ENCODE results near the gene ALPI. TPM values are rescaled to one million over a fixed set of nuclear protein-coding genes. Genes with fewer than 3 reads are reported as not detected.
"Not testable (repeated sequence)": the region's sequence is repeated elsewhere in the genome, so short reads cannot be mapped to it uniquely, and the experiment has no call there.

Gene ALPI
- total RNA-seq, 2 experiments from 2014 or later, result not detected

DNA sequence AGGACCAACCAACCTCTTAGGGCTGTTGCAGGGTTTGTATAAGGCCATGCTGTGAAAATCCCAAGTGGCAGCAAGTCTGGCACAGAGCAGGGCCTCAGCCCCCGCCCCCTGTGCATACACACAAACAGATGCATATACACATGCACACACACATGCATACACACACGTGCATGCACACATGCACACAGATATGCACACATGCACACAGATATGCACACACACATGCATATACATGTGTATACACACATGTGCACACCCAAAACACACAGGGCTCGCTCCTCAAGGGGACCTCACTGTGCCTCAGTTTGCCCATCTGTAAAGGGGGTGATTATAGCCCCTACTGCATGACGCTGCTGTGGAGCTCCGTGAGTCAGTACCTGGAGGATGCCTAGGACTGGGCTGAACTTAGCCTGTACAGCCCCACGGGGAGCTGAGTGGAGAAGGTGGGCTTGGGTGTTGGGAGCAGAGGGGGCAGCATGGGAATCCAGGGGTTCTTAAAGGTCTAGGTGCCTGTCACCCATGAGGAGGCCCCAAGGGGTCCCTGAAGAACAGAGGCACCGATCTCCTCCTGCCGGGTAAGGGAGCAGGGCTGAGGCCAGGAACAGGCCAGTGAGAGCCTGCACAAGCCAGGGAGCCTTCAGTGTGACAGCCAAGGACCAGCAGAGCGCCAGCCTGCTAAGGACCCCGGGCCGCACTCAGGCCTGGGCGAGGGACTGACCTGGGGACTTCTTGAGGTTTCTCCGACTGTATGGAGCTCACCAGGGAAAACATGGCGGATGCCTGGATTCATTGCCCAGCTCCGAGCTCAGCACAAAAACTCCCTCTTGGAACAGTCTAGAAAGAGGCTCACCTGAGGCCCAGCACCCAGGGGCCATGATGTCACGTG, 24.0 kb upstream of the ALPI start:
- no peak for DNase-seq
- Mint-ChIP-seq H3K4me3 (no peak overlapping the region), H3K27ac (no peak overlapping the region), H3K27me3 (ENCODE audit: low read depth) (no peaks in the 10 kb centered on the region), H3K9me3 (no peaks in the 10 kb centered on the region), H3K36me3 (ENCODE audit: low read depth) (no peaks in the 10 kb centered on the region), H3K4me1 (ENCODE audit: low read depth) (no peaks in the 10 kb centered on the region)
- intact Hi-C loops (cut with micrococcal nuclease), result no loop called here
- CTCF ChIA-PET, result no interaction called here

DNA sequence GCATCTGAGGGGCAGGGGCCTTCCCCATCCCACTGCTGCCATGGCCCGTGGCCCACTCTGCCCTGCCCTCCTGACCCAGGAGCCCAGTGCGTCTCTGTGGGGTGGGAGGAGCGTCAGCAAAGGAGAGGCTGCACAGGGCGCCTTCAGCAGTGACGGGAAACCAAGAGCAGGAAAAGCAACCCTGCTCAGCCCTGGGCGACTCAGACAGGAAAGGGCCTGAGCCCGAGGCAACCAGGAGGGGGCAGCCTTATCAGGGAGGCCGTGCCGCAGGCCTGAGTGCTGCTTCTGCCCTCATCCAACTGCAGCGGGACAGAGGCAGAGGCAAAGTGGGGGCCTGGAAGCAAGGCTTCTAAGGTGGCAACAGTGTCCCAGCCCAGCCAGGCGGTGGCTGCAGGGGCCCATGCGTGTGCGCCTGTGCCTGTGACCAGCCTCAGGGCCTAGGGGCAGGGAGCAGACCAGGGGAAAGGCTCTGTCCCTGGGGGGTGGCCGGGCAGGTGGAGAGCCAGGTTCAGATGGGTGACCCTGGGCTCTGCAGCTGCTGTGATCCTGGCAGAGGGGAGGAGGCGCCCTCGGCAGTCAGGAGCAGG, 23.3 kb upstream of the ALPI start:
- Mint-ChIP-seq H3K4me3 (no peak overlapping the region), H3K9me3 (no peaks in the 10 kb centered on the region), H3K36me3 (ENCODE audit: low read depth) (no peaks in the 10 kb centered on the region), H3K27me3 (ENCODE audit: low read depth) (no peaks in the 10 kb centered on the region), H3K4me1 (ENCODE audit: low read depth) (no peaks in the 10 kb centered on the region), H3K27ac (no peak overlapping the region)
- intact Hi-C loops (cut with micrococcal nuclease), result no loop called here
- no peak for DNase-seq
- CTCF ChIA-PET, result no interaction called here

DNA sequence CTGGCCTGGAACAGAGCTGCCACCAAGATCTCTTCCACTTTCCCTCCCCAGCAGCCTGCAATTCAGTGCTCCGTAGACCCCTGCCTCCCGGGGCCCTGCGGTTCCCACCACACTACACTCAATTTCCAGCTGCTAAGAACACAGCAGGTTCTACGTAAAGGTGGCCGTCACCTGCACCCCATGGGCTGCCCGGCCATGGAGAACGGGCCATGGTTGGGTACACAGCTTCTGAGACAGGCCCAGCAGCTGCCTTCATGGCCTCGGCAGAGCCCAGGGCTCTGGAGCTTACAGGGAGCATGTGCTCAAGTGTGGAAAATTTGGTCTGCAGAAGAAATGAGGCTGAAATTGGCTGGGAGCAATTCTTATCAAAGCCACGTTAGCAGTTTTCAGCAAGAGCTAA, 22.3 kb upstream of the ALPI start:
- intact Hi-C loops (cut with micrococcal nuclease); H3K4me1 Mint-ChIP-seq (ENCODE audit: low read depth); H3K36me3 Mint-ChIP-seq (ENCODE audit: low read depth); H3K9me3 Mint-ChIP-seq; CTCF ChIA-PET; H3K27ac Mint-ChIP-seq; DNase-seq; H3K27me3 Mint-ChIP-seq (ENCODE audit: low read depth); H3K4me3 Mint-ChIP-seq: not testable (repeated sequence)

DNA sequence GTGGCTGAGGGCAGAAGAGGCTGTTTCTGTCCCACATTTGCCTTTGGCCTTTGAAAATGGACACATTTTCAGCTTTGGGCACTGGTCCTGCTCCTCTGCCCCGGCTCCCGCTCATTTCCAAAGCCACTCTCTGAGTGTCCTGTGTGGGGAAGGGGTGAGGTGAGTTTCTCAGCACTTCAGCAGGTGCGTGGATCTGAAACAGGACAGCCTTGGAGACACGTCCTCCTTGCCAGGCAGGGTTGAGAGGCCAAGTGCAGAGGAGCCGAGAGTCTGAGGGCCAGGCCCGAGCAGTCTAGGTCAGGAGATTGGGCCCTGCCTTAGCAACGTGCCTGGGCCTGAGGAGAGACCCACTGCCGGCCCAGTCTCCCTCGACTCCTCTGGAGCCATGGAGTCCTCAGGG, 21.9 kb upstream of the ALPI start:
- CTCF ChIA-PET, result interaction anchor here (1.8 kb wide), 1 partner anchor 10 kb away, joined by 4 read pairs; no protein-coding TSS in a partner anchor
- no peaks in the 10 kb centered on the region for H3K27me3 Mint-ChIP-seq (ENCODE audit: low read depth)
- no peaks in the 10 kb centered on the region for H3K36me3 Mint-ChIP-seq (ENCODE audit: low read depth)
- no peak for DNase-seq
- H3K27ac Mint-ChIP-seq, result no peak overlapping the region
- H3K4me1 Mint-ChIP-seq (ENCODE audit: low read depth), result no peaks in the 10 kb centered on the region
- H3K4me3 Mint-ChIP-seq, result no peak overlapping the region
- intact Hi-C loops (cut with micrococcal nuclease), result no loop called here
- H3K9me3 Mint-ChIP-seq, result no peaks in the 10 kb centered on the region

DNA sequence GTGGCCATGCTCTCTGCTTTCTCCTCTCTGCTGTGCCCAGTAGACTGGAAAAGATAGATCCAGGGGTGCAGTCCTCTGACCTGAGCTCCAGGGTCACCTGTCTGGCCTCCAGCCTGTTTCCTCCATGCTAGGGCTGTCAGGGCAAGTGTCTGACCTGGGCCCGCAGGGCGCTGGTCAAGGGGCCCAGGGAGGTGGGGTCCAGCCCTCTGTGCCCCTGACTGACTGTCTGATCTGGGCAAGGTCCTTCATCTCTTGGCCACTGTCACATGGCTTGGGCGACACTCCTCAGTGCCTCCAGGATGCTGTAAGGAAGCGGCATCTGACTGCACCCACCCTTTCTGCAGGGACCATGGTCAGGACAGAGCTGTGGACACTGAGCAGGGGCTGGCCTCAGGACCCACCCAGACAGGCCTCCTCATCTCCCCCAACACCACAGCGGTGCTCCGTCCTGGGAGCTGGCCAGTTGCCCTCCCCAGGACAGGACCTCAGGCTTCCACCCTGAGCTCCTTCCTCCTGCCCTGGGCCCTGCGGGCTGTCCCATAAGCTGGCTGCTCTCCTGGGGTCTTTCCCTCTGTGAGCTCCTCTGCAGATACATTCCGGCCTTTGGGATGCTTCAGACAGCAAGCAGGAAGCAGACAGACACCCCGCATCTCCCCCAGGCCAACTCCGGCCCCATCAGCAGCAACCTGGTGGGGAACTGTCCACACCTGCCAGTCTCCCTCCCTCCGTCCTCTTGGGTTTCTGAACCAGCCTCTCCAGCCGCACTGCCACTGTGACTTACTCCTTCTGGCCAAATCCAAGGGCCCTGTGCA, 21.2 kb upstream of the ALPI start:
- CTCF ChIA-PET, result interaction anchor here (0.6 to 1.8 kb wide), 3 partner anchors 10 to 582 kb away, joined by 3 to 4 read pairs (median 3); no protein-coding TSS in a partner anchor
- intact Hi-C loops (cut with micrococcal nuclease), result no loop called here
- Mint-ChIP-seq H3K4me1 (ENCODE audit: low read depth) (peaks cover under 1% of the 10 kb centered on the region), H3K9me3 (no peaks in the 10 kb centered on the region), H3K27me3 (ENCODE audit: low read depth) (no peaks in the 10 kb centered on the region), H3K27ac (no peak overlapping the region), H3K36me3 (ENCODE audit: low read depth) (no peaks in the 10 kb centered on the region), H3K4me3 (no peak overlapping the region)
- no peak for DNase-seq

DNA sequence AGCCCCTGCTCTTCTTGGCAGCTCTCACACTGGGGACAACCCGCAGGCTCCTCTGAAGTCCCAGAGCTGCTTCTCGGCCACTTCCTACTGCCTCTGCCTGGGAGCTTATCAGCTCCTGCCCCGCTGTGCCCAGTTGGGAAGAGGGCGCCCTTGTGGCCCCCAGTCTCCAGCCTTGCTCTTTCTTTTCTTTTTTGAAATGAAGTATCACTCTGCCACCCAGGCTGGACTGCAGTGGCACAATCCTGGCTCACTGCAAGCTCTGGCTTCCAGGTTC, 20.6 kb upstream of the ALPI start:
- Mint-ChIP-seq H3K36me3 (ENCODE audit: low read depth) (no peaks in the 10 kb centered on the region), H3K27me3 (ENCODE audit: low read depth) (no peaks in the 10 kb centered on the region), H3K9me3 (no peaks in the 10 kb centered on the region), H3K4me3 (no peak overlapping the region), H3K4me1 (ENCODE audit: low read depth) (peaks cover 5% of the 10 kb centered on the region), H3K27ac (no peak overlapping the region)
- DNase-seq, result no peak
- CTCF ChIA-PET, result interaction anchor here (0.6 to 1.8 kb wide), 4 partner anchors 9 to 583 kb away, joined by 3 to 4 read pairs (median 3); no protein-coding TSS in a partner anchor
- intact Hi-C loops (cut with micrococcal nuclease), result no loop called here

DNA sequence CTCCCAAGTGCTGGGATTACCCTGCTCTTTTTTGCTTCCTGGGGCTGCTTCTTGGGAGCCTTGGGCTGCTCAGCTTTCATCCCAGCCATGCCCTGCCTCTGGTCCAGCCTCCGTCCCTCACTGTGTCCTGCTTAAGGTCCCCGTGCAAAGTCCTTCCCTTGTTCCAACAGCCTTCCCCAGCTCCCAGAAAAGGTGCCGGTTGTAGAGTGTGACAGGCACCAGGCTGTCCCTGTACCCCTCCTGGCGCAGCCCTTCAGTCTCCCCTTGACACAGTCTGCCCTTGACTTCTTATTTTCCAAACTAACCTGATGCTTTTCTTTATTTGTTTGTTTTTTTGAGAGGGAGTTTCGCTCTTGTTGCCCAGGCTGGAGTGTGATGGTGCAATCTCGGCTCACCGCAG, 20.1 kb upstream of the ALPI start:
- no peak for DNase-seq
- Mint-ChIP-seq H3K36me3 (ENCODE audit: low read depth) (no peaks in the 10 kb centered on the region), H3K4me1 (ENCODE audit: low read depth) (peaks cover 6% of the 10 kb centered on the region), H3K4me3 (no peak overlapping the region), H3K9me3 (no peaks in the 10 kb centered on the region), H3K27me3 (ENCODE audit: low read depth) (no peaks in the 10 kb centered on the region), H3K27ac (no peak overlapping the region)
- CTCF ChIA-PET, result interaction anchor here (0.9 to 1.8 kb wide), 3 partner anchors 9 to 583 kb away, joined by 3 to 4 read pairs (median 3); no protein-coding TSS in a partner anchor
- intact Hi-C loops (cut with micrococcal nuclease), result no loop called here

DNA sequence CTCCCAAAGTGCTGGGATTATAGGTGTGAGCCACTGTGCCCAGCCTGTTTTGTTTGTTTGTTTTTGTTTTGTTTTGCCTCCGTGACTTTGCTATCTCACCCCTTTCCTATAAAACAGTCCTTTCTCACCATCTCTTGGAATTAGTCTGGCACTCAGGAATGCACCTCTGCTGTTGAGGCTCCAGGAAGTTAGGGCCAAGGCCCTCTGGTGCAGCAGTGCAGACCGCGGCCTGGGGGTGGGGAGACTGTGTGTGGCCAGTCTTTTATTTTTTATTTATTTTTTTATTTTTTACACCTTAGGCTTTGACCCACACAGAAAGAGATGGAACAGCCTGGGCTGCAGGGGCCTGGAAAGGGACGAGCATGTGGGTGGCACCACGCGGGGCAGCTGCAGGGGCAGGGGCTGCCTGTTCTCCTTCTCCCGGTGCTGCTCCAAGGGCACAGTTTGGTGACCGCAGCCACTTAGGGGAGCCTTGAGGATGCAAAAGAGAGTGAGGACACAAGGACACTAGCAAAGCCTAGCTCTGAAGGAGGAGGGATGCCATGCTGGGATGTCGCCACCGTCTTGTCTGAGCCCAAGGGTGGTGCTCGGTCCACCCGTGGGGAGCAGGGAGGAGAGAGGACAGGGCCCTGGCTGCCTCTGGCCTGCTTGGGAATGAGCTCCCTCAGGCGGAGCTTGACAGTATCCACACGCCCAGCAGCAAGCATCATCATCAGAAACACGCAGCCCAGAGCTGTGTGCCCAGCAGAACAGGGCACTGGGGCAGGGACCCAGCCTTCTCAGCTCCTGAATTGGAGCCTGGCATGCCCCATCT, 19.4 kb upstream of the ALPI start:
- Mint-ChIP-seq H3K36me3 (ENCODE audit: low read depth) (no peaks in the 10 kb centered on the region), H3K4me1 (ENCODE audit: low read depth) (peaks cover 6% of the 10 kb centered on the region), H3K4me3 (no peak overlapping the region), H3K9me3 (no peaks in the 10 kb centered on the region), H3K27me3 (ENCODE audit: low read depth) (no peaks in the 10 kb centered on the region), H3K27ac (no peak overlapping the region)
- DNase-seq, result no peak
- CTCF ChIA-PET, result interaction anchor here (0.6 to 1.7 kb wide), 6 partner anchors 9 to 534 kb away, joined by 3 to 8 read pairs (median 3); no protein-coding TSS in a partner anchor
- intact Hi-C loops (cut with micrococcal nuclease), result no loop called here

DNA sequence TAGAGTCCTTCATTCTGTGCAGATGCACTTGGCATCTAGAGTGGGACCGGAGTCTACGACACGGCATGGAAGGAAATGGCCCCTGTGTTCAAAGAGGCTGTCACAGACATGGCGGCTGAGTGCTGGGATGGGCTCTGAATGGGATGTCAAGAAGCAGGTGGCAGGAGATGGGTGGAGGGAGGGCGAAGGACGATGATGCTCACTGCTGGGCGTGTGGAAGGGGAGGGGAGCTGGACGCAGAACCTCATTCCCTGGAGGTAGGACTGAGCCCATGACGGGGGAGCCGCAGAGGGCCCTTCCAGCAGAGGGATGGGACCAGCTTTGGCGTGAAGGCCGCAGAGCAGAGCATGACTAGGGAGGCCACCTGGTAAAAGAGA, 18.8 kb upstream of the ALPI start:
- no peak overlapping the region for H3K4me3 Mint-ChIP-seq
- H3K9me3 Mint-ChIP-seq, result no peaks in the 10 kb centered on the region
- H3K27ac Mint-ChIP-seq, result no peak overlapping the region
- H3K36me3 Mint-ChIP-seq (ENCODE audit: low read depth), result no peaks in the 10 kb centered on the region
- no peaks in the 10 kb centered on the region for H3K27me3 Mint-ChIP-seq (ENCODE audit: low read depth)
- DNase-seq, result no peak
- CTCF ChIA-PET, result interaction anchor here (0.6 to 1.7 kb wide), 6 partner anchors 9 to 535 kb away, joined by 3 to 8 read pairs (median 3); no protein-coding TSS in a partner anchor
- intact Hi-C loops (cut with micrococcal nuclease), result no loop called here
- peaks cover 6% of the 10 kb centered on the region for H3K4me1 Mint-ChIP-seq (ENCODE audit: low read depth)

DNA sequence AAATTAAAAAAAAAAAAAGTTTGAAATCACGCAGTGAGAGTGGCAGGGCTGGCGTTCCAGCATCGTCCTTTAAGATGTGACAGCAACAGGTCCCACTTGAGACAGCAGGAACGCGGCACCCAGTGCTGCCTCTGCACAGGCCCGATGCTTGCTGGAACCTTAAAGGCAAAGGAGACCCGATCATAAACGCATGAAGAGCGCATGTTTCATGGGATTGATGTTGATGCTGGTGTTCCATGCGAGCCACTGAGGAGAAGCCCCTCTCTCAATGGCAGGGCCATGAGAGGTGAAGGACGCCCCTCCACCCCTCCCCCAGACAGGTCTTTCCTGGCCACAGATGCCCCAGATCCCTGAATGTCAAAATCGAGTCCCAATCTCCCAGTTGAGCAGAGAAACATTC, 17.9 kb upstream of the ALPI start:
- H3K4me1 Mint-ChIP-seq (ENCODE audit: low read depth), result peaks cover 6% of the 10 kb centered on the region
- intact Hi-C loops (cut with micrococcal nuclease), result no loop called here
- no peak overlapping the region for H3K27ac Mint-ChIP-seq
- H3K4me3 Mint-ChIP-seq, result no peak overlapping the region
- H3K9me3 Mint-ChIP-seq, result no peaks in the 10 kb centered on the region
- no peaks in the 10 kb centered on the region for H3K27me3 Mint-ChIP-seq (ENCODE audit: low read depth)
- DNase-seq, result no peak
- CTCF ChIA-PET, result interaction anchor here (0.7 to 1.7 kb wide), 3 partner anchors 10 to 37 kb away, joined by 3 to 8 read pairs (median 3); no protein-coding TSS in a partner anchor
- H3K36me3 Mint-ChIP-seq (ENCODE audit: low read depth), result no peaks in the 10 kb centered on the region

DNA sequence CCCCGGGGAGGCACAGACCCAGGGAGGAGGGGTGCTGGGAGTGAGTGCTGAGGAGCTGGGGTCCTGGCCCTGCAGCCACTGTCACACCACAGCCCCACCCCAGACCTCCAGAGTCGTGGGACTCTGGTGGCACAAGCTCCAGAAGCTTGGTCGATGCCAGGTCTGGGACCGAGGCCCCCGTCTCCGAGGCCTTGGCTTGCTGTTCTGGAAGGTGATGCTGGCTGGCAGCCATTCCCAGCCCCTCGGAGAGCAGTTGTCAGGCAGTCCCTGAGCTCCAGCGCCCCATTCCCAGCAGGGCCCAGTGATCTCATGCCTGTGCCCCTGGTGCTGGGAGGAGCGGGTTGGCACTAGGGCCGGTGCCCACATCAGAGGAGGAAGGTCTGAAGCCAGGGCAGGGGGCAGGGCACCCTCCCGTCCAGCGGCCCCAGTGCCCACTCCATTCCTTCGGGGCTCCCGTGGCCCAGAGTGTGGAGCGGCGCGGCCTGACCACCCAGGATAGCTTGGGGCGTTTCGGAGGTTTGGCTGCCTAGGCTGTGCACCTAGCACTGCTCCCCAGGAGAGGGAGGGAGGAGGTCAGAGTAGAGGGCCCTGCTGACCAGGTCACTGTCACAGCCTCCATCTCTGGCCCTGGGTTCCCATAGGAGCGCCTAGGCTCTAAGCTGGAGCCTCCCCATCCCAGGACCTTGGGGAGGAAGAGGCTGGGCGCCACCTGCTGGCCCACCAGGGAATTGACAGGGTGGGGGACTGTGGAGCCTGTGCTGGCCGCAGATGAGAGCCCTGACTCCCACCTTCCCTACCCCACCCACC, 16.8 kb upstream of the ALPI start:
- no peak overlapping the region for H3K4me3 Mint-ChIP-seq
- H3K27me3 Mint-ChIP-seq (ENCODE audit: low read depth), result no peaks in the 10 kb centered on the region
- peak; percentile 54 for DNase-seq
- CTCF ChIA-PET, result interaction anchor here (0.7 to 2.0 kb wide), 17 partner anchors 9 to 670 kb away, joined by 3 to 14 read pairs (median 3); no protein-coding TSS in a partner anchor
- peaks cover 6% of the 10 kb centered on the region for H3K4me1 Mint-ChIP-seq (ENCODE audit: low read depth)
- H3K9me3 Mint-ChIP-seq, result no peaks in the 10 kb centered on the region
- H3K36me3 Mint-ChIP-seq (ENCODE audit: low read depth), result no peaks in the 10 kb centered on the region
- H3K27ac Mint-ChIP-seq, result no peak overlapping the region
- intact Hi-C loops (cut with micrococcal nuclease), result no loop called here
